HepG2 (cell line): ENCODE measurements around the gene TMCO4. TPM values are rescaled to one million over a fixed set of nuclear protein-coding genes. Genes with fewer than 3 reads are reported as not detected.

Experiments
- ATAC-seq: fragments of 200-7000 bp; cut with Tn5 transposase; 3 replicates; pipeline ENCODE4 v1.9.1; 2020; ENCODE audit warnings: mild to moderate bottlenecking, moderate library complexity
- BruUV-seq: library from RNA; stranded (reverse); fragments of 400-500 nt; replicated peaks from 2 replicates; lab custom pipeline; 2021; lab: Mats Ljungman, UMichigan
- CTCF ChIA-PET: fragments of 300-600 bp; formaldehyde crosslinking; extraction: SDS; loops from one replicate; lab custom pipeline; 2021; ENCODE audit warnings: low total read pairs, inconsistent platforms, low intra/inter-chr PET ratio; lab: Yijun Ruan, JAX
- POLR2A ChIA-PET: fragments of 350-600 bp; sonication (Branson Sonifier 250); formaldehyde crosslinking; loops from one replicate; lab custom pipeline; 2020; ENCODE audit warnings: antibody characterized with exemption, inconsistent platforms; lab: Yijun Ruan, JAX
- DNase-seq: peaks from one replicate; pipeline ENCODE4 v3.0.0-alpha.2; 2015; ENCODE audit warnings: low spot score
- FAIRE-seq: peaks from 3 replicates; lab custom pipeline; 2011; peaks lifted over from hg19 to GRCh38; lab: Jason Lieb, UNC
- H2AFZ ChIP-seq: one replicate; pipeline ENCODE4 v1.6.1; 2011; ENCODE audit warnings: low read length, inconsistent platforms
- H3K27ac ChIP-seq: fragments of 300-600 bp; 3 replicates; pipeline ENCODE4 v1.8.0; 2011; ENCODE audit warnings: mixed run types, mild to moderate bottlenecking, mixed read lengths, low read length, inconsistent platforms; ENCODE audit not compliant: insufficient read depth; ENCODE audit errors: extremely low read length
- H3K27me3 ChIP-seq, 2 experiments: fragments of 200-600 bp in 1 of 2; 2 replicates in 1 of 2; 3 replicates in 1 of 2; pipeline versions ENCODE4 v1.6.0 to v1.8.0; 2011; ENCODE audit warnings: low read length in 2 of 2, mild to moderate bottlenecking in 2 of 2, moderate library complexity in 2 of 2, inconsistent platforms in 1 of 2; ENCODE audit not compliant: insufficient read depth in 2 of 2, control insufficient read depth in 1 of 2
- H3K36me3 ChIP-seq, 2 experiments: fragments of 200-600 bp in 1 of 2; replicated peaks in 1 of 2; 2 replicates in 1 of 2; 3 replicates in 1 of 2; pipeline versions ENCODE4 v1.5.1 to v1.8.0; 2011; ENCODE audit warnings: low read length in 2 of 2, inconsistent platforms in 1 of 2; ENCODE audit not compliant: insufficient read depth in 2 of 2, control insufficient read depth in 1 of 2
- H3K4me1 ChIP-seq: 2 replicates; pipeline ENCODE4 v1.5.1; 2012; ENCODE audit warnings: low read length, inconsistent platforms; ENCODE audit not compliant: insufficient read depth
- H3K4me2 ChIP-seq: 2 replicates; pipeline ENCODE4 v1.6.0; 2011; ENCODE audit warnings: low read depth, low read length, inconsistent platforms
- H3K4me3 ChIP-seq, 3 experiments: fragments of 200-600 bp in 1 of 3; sonication (generic), shearing (Covaris generic) in 1 of 3; replicated peaks in 1 of 3; 2 replicates each; pipeline ENCODE4 v1.5.1; 2011 to 2016; ENCODE audit warnings: low read length in 3 of 3, inconsistent platforms in 2 of 3, low read depth in 2 of 3, mild to moderate bottlenecking in 2 of 3, control low read depth in 1 of 3, mixed read lengths in 1 of 3; ENCODE audit not compliant: insufficient read depth in 1 of 3
- H3K79me2 ChIP-seq: one replicate; pipeline ENCODE4 v1.6.1; 2011; ENCODE audit warnings: low read length, inconsistent platforms; ENCODE audit not compliant: insufficient read depth
- H3K9ac ChIP-seq: 2 replicates; pipeline ENCODE4 v1.6.0; 2011; ENCODE audit warnings: mild to moderate bottlenecking, low read depth, low read length, inconsistent platforms; ENCODE audit not compliant: insufficient read depth
- H3K9me3 ChIP-seq: 2 replicates; pipeline ENCODE4 v1.5.1; 2012; ENCODE audit warnings: mild to moderate bottlenecking, low read length
- H4K20me1 ChIP-seq: 2 replicates; pipeline ENCODE4 v1.6.0; 2011; ENCODE audit warnings: inconsistent platforms, mild to moderate bottlenecking, low read length, moderate library complexity; ENCODE audit not compliant: insufficient read depth
- PLRG1 ChIP-seq: fragments of 450-650 bp; conservative IDR thresholded peaks from 2 replicates; pipeline ENCODE4 v1.6.1; 2016
- ZNF768 ChIP-seq: sonication (generic); formaldehyde crosslinking; IDR thresholded peaks from 2 replicates; pipeline ENCODE4 v1.4.0; 2020; ENCODE audit warnings: missing genetic modification reagents
- ZSCAN20 ChIP-seq: sonication (generic); formaldehyde crosslinking; IDR thresholded peaks from 2 replicates; pipeline ENCODE4 v1.4.0; 2020; ENCODE audit warnings: missing genetic modification reagents, mild to moderate bottlenecking, borderline replicate concordance
- WGBS: methylation state at CpG from one replicate; pipeline ENCODE4 v1.1.6; 2017; ENCODE audit warnings: low lambda C conversion rate; 5-methylcytosine and 5-hydroxymethylcytosine counted together
- in situ Hi-C: cut with HindIII; loops from 2 replicates; pipeline ENCODE4 v1.10.0; 2017; ENCODE audit warnings: low pct_unique_long_range_greater_than_20kb; ENCODE audit not compliant: extremely low pct_ligation_motif_present
- intact Hi-C: fragments of 100-400 bp; cut with micrococcal nuclease; formaldehyde crosslinking; loops from one replicate; pipeline ENCODE4 v1.10.0; 2022; ENCODE audit not compliant: unreplicated experiment
- polyA plus RNA-seq, 8 experiments: library from polyadenylated mRNA; depleted of rRNA in 3 of 8; stranded (reverse) in 7 of 8; unstranded in 1 of 8; fragments of >200 nt; fragmentation: Illumina TruSeq in 4 of 8; extraction: Trizol in 4 of 8; gene quantifications; 2 replicates each; pipeline versions ENCODE4 v1.2.1 to v1.2.3, GENCODE V29; 2011 to 2016; ENCODE audit warnings: low read depth in 4 of 8, missing spikeins in 1 of 8, mixed read lengths in 1 of 8; ENCODE audit not compliant: insufficient read depth in 1 of 8
- total RNA-seq, 5 experiments: library from RNA; depleted of rRNA; stranded (reverse); fragments of >200 nt; fragmentation: Illumina TruSeq; extraction: Trizol; gene quantifications; 2 replicates each; pipeline ENCODE4 v1.2.3, GENCODE V29; 2016; ENCODE audit warnings: low read depth in 1 of 5
- TF ChIP-seq, protein P1 (sequence below): sonication (generic); formaldehyde crosslinking; IDR thresholded peaks from 2 replicates; pipeline ENCODE4 v1.5.0; 2020; ENCODE audit warnings: mild to moderate bottlenecking, missing genetic modification reagents, borderline replicate concordance

TMCO4 gene
- total and polyA plus RNA-seq, 2 of the 13 experiments (the other 11 are each of a cell fraction or from before 2014, with no cell fraction given), result 2.1 to 4.1 TPM

DNA sequence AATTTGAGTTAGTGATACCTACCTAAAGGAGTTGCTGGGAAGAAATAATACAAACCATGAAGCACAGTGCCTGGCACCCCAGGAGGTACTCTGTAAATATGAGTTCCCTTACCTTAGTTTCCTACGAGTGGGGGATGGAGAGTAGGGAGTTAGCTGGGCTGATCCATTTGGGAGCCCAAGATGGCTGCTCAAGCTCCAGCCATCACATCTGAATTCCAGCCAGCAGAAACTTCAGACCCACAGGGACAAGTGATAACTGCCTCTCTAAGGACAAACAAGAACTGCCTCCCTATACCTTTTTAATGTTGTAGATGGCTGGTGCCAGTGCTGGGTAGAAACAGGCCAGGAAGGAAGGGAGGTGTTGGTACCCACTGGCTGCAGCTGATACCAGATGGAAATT, 112.3 kb downstream of the TMCO4 start (continued):
- TF ChIP-seq, protein P1, sequence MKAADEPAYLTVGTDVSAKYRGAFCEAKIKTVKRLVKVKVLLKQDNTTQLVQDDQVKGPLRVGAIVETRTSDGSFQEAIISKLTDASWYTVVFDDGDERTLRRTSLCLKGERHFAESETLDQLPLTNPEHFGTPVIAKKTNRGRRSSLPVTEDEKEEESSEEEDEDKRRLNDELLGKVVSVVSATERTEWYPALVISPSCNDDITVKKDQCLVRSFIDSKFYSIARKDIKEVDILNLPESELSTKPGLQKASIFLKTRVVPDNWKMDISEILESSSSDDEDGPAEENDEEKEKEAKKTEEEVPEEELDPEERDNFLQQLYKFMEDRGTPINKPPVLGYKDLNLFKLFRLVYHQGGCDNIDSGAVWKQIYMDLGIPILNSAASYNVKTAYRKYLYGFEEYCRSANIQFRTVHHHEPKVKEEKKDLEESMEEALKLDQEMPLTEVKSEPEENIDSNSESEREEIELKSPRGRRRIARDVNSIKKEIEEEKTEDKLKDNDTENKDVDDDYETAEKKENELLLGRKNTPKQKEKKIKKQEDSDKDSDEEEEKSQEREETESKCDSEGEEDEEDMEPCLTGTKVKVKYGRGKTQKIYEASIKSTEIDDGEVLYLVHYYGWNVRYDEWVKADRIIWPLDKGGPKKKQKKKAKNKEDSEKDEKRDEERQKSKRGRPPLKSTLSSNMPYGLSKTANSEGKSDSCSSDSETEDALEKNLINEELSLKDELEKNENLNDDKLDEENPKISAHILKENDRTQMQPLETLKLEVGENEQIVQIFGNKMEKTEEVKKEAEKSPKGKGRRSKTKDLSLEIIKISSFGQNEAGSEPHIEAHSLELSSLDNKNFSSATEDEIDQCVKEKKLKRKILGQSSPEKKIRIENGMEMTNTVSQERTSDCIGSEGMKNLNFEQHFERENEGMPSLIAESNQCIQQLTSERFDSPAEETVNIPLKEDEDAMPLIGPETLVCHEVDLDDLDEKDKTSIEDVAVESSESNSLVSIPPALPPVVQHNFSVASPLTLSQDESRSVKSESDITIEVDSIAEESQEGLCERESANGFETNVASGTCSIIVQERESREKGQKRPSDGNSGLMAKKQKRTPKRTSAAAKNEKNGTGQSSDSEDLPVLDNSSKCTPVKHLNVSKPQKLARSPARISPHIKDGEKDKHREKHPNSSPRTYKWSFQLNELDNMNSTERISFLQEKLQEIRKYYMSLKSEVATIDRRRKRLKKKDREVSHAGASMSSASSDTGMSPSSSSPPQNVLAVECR (CRISPR knock-in tag), result no peak
- no peak for TF ChIP-seq PLRG1

- Histone ChIP-seq H3K27ac (no peak overlapping the region), H3K79me2 (no peaks in the 10 kb centered on the region), H3K4me2 (no peak overlapping the region), H2AFZ (no peak overlapping the region), H3K4me3 (no peak overlapping the region), H3K9ac (no peak overlapping the region), H4K20me1 (no peaks in the 10 kb centered on the region), H3K36me3 (no peaks in the 10 kb centered on the region), H3K27me3 (no peaks in the 10 kb centered on the region; a peak in 1 of 5 replicates), H3K9me3 (no peaks in the 10 kb centered on the region)
- intact Hi-C loops, result no loop called here
- WGBS, result 72% methylated on average over 9 of the region's 9 CpGs
- FAIRE-seq, result no peak
- no peak for ATAC-seq
- no peak for DNase-seq
- BruUV-seq, result no TSS peak
- POLR2A ChIA-PET, result no interaction called here
- TF ChIP-seq ZNF768 (CRISPR knock-in tag) (peak; percentile 92), ZSCAN20 (no peak)
- TF ChIP-seq, all 625 proteins: peak for 1
- CTCF ChIA-PET, result no interaction called here
- no peaks in the 10 kb centered on the region for H3K4me1 ChIP-seq
- in situ Hi-C loops, result no loop called here
Measured at GRCh38 chr1:19685994-19686393, 113.7 kb downstream of the TMCO4 start.
